Measurements from ENCODE around the gene RIC3.

DNA sequence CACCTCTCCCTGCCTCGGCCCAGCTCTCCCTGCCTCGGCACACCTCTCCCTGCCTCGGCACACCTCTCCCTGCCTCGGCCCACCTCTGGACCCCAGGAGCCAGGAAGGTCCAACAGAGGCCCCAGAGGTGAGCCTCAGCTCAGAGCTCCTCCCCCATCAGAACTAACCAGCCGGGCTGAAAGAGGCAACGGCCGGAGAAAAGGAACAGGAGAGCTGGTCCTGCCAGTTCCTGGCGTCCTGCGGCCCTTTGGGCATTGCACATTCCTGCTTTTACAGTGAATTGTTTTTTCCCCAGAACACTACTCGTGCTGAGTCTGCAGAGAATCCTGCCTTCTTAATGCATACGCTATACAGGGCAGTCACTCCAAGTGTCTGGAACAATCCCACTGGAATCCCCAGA lies 49.1 kb upstream of the RIC3 start:
- TF ChIP-seq, protein P1, sequence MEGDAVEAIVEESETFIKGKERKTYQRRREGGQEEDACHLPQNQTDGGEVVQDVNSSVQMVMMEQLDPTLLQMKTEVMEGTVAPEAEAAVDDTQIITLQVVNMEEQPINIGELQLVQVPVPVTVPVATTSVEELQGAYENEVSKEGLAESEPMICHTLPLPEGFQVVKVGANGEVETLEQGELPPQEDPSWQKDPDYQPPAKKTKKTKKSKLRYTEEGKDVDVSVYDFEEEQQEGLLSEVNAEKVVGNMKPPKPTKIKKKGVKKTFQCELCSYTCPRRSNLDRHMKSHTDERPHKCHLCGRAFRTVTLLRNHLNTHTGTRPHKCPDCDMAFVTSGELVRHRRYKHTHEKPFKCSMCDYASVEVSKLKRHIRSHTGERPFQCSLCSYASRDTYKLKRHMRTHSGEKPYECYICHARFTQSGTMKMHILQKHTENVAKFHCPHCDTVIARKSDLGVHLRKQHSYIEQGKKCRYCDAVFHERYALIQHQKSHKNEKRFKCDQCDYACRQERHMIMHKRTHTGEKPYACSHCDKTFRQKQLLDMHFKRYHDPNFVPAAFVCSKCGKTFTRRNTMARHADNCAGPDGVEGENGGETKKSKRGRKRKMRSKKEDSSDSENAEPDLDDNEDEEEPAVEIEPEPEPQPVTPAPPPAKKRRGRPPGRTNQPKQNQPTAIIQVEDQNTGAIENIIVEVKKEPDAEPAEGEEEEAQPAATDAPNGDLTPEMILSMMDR (IDR thresholded peaks at IDR 0.05) = no peak
- no peak for TF ChIP-seq POLR2A (IDR thresholded peaks at IDR 0.05)

Measured in uterus (tissue), 2 donors.